ENCODE results near the gene PRR35.

Gene PRR35

DNA sequence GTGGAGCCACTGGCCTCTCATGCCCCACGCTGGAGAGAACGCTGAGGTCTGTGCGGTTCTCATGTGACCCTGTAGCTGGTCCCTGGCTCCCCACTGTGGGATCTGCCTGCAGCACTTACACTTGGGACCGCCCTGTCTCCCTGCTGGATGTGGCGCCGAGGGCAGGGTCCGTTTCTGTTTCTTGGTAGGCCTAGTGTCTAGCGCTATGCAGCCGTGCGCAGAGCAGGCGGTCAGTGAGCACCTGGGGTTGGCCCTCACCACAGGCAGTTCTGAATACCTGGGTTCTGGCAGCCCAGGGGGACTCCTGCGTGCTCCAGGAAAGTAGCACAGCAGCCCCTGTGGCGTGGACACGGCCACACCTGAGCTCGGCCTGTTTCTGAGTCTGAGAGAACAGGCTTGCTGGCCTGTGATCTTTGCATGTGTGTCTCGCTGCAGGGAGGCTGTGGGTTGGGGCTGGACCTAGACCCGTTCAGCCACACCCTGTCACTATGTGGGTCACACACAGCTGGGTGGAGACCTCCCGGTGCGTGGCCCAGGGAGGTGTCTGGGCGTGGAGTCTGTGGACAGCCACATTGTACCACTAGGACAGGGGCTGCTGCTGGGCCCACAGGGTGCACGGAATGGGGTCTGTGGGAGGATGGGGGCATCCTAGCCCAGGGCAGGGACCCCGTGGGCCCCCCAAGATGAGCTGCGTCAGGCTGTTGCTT, 29.9 kb upstream of the PRR35 start:
- no peak for TF ChIP-seq CTCF (IDR thresholded peaks at IDR 0.05; ENCODE audit: low read depth, low read length)
- Histone ChIP-seq H3K4me3 (ENCODE audit: low read depth, low read length) (no peak overlapping the region), H3K9me3 (ENCODE audit: severe bottlenecking) (no peaks in the 10 kb centered on the region), H3K27ac (no peak overlapping the region), H3K36me3 (peaks cover 18% of the 10 kb centered on the region), H3K27me3 (ENCODE audit: insufficient read depth, low read depth, severe bottlenecking) (no peaks in the 10 kb centered on the region)
- DNase-seq: no peak

GRCh38 chr16:531494-532125, 28.6 kb upstream of the PRR35 start:
- H3K36me3 ChIP-seq: peaks cover 21% of the 10 kb centered on the region
- DNase-seq: no peak
- H3K9me3 ChIP-seq (ENCODE audit: severe bottlenecking): no peaks in the 10 kb centered on the region
- no peak for TF ChIP-seq CTCF (IDR thresholded peaks at IDR 0.05; ENCODE audit: low read depth, low read length)
- no peak overlapping the region for H3K27ac ChIP-seq
- H3K4me3 ChIP-seq (ENCODE audit: low read depth, low read length): no peak overlapping the region
- no peaks in the 10 kb centered on the region for H3K27me3 ChIP-seq (ENCODE audit: insufficient read depth, low read depth, severe bottlenecking)

- DNase-seq: no peak
- H3K9me3 ChIP-seq (ENCODE audit: severe bottlenecking): no peaks in the 10 kb centered on the region
- H3K27me3 ChIP-seq (ENCODE audit: insufficient read depth, low read depth, severe bottlenecking): no peaks in the 10 kb centered on the region
- H3K36me3 ChIP-seq: peaks cover 24% of the 10 kb centered on the region
- no peak overlapping the region for H3K27ac ChIP-seq
- TF ChIP-seq CTCF (IDR thresholded peaks at IDR 0.05; ENCODE audit: low read depth, low read length): no peak
- no peak overlapping the region for H3K4me3 ChIP-seq (ENCODE audit: low read depth, low read length)
Measured at GRCh38 chr16:533391-534123, 26.6 kb upstream of the PRR35 start.

GRCh38 chr16:534135-534534, 26.1 kb upstream of the PRR35 start:
- Histone ChIP-seq H3K36me3 (peaks cover 25% of the 10 kb centered on the region), H3K27me3 (ENCODE audit: insufficient read depth, low read depth, severe bottlenecking) (no peaks in the 10 kb centered on the region), H3K9me3 (ENCODE audit: severe bottlenecking) (no peaks in the 10 kb centered on the region), H3K4me3 (ENCODE audit: low read depth, low read length) (no peak overlapping the region), H3K27ac (no peak overlapping the region)
- TF ChIP-seq CTCF (IDR thresholded peaks at IDR 0.05; ENCODE audit: low read depth, low read length): no peak
- DNase-seq: no peak

DNA sequence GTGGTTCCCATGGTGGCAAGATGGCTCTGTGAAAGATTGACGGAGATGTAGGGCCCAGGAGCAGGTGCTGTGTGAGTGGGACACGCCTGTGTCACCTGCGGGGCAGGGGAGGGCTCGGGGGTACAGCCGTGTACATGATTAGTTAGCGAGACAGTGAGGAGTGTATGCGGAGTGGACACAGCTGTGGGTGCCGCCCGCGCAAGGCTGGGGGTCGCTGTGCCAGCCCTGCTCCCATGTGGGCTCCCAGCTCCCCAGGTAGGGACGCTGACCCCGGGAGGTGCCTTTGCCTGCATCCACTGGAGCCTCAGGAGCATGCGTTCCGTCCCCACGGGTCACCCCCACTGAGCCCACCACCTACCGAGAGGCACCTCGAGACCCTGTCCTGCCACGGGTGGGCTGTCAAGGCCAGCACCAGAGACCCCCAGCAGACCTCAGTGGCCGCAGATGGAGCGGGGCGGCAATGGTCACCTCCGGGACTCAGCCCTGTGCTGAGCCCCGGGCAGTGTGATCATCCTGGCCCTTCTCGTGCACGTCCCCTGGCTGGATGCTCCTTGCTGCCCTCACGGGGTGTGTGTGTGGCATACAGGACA, 25.2 kb upstream of the PRR35 start:
- no peak overlapping the region for H3K27ac ChIP-seq
- no peak for TF ChIP-seq CTCF (IDR thresholded peaks at IDR 0.05; ENCODE audit: low read depth, low read length)
- H3K27me3 ChIP-seq (ENCODE audit: insufficient read depth, low read depth, severe bottlenecking): no peaks in the 10 kb centered on the region
- DNase-seq: no peak
- H3K9me3 ChIP-seq (ENCODE audit: severe bottlenecking): no peaks in the 10 kb centered on the region
- H3K36me3 ChIP-seq: peaks cover 22% of the 10 kb centered on the region
- no peak overlapping the region for H3K4me3 ChIP-seq (ENCODE audit: low read depth, low read length)
